NB4 (cell line): Measurements from ENCODE around the gene FAM171A1.

ENCODE experiments used
- DNase-seq: peaks from one replicate; pipeline ENCODE4 v3.0.0; 2010; ENCODE audit warnings: low read depth
- H3K4me3 ChIP-seq: one replicate; pipeline ENCODE4 v1.5.1; 2011; ENCODE audit warnings: mild to moderate bottlenecking, low read depth, low read length, moderate library complexity
- CTCF ChIP-seq: IDR thresholded peaks from one replicate; pipeline ENCODE4 v1.5.1; 2012; ENCODE audit warnings: low read depth, low read length
- MAX ChIP-seq: IDR thresholded peaks from 2 replicates; pipeline ENCODE4 v1.6.1; 2011; ENCODE audit warnings: low read depth, low read length
- MYC ChIP-seq: IDR thresholded peaks from 2 replicates; pipeline ENCODE4 v1.6.1; 2011; ENCODE audit warnings: low read depth, low read length
- POLR2A ChIP-seq: IDR thresholded peaks from 2 replicates; pipeline ENCODE4 v1.6.1; 2011; ENCODE audit warnings: mild to moderate bottlenecking; ENCODE audit not compliant: insufficient read length; ENCODE audit errors: extremely low read depth

The FAM171A1 gene

GRCh38 chr10:15181576-15182156 lies 189.4 kb downstream of the FAM171A1 start:
- DNase-seq: no peak
- no peak overlapping the region for H3K4me3 ChIP-seq
- TF ChIP-seq POLR2A (no peak), CTCF (no peak), MAX (no peak), MYC (no peak)

- no peak for DNase-seq
- H3K4me3 ChIP-seq: no peak overlapping the region
- no peak for TF ChIP-seq POLR2A
- TF ChIP-seq MYC: no peak
- no peak for TF ChIP-seq MAX
- no peak for TF ChIP-seq CTCF
These were observed 190.4 kb downstream of the FAM171A1 start for GRCh38 chr10:15180736-15181135.

- DNase-seq: no peak
- TF ChIP-seq MYC (no peak), POLR2A (no peak), CTCF (no peak), MAX (no peak)
- no peak overlapping the region for H3K4me3 ChIP-seq
These were observed 194.8 kb downstream of the FAM171A1 start for GRCh38 chr10:15176269-15176668.

GRCh38 chr10:15175587-15175986 lies 195.5 kb downstream of the FAM171A1 start:
- DNase-seq: no peak
- TF ChIP-seq MAX (no peak), MYC (no peak), POLR2A (no peak), CTCF (no peak)
- no peak overlapping the region for H3K4me3 ChIP-seq

- no peak for DNase-seq
- TF ChIP-seq MYC (no peak), POLR2A (no peak), CTCF (no peak), MAX (no peak)
- no peak overlapping the region for H3K4me3 ChIP-seq
These were observed 198.7 kb downstream of the FAM171A1 start for GRCh38 chr10:15172306-15172840.
